ENCODE results near the gene EP400. TPM values are rescaled to one million over a fixed set of nuclear protein-coding genes. Genes with fewer than 3 reads are reported as not detected.

EP400 gene
- total RNA-seq, 1 donor = 14.5 TPM

DNA sequence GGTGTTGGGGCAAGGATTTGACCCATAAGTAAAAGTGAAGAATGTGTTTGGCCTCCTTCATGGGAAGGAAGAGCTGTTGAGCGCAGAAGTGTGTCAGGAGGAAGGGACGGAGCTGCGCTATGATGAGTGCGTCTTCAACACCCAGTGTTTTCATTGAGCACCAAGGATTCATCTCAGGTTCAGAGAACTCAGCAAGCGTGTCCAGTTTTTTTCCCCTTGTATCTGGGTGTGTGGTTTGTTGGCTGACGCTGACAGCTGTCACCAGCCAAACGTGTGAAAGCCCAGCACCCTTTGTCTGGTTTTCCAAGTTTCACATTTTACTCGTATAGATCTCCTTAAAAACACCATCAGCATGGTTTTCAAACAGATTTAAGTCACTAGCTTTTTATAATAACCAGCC, 12.3 kb downstream of the EP400 start:
- no peak for DNase-seq (ENCODE audit: insufficient read length, low spot score, missing footprints)
- no peak overlapping the region for H3K27ac ChIP-seq (ENCODE audit: low read depth, low read length)
- peaks cover 17% of the 10 kb centered on the region for H3K4me1 ChIP-seq (ENCODE audit: insufficient read depth, low read length)
- H3K4me2 ChIP-seq (ENCODE audit: insufficient read depth, low read length) = no peak overlapping the region
- no peak overlapping the region for H2AFZ ChIP-seq (ENCODE audit: low read length)
- peaks cover 85% of the 10 kb centered on the region for H3K79me2 ChIP-seq (ENCODE audit: insufficient read depth, low read length)
- H3K27me3 ChIP-seq (ENCODE audit: insufficient read depth, low read length) = no peaks in the 10 kb centered on the region
- peaks cover 50% of the 10 kb centered on the region for H4K20me1 ChIP-seq (ENCODE audit: insufficient read depth, low read length)
- no peak overlapping the region for H3K4me3 ChIP-seq (ENCODE audit: insufficient read depth, low read length)
- TF ChIP-seq, protein P1, sequence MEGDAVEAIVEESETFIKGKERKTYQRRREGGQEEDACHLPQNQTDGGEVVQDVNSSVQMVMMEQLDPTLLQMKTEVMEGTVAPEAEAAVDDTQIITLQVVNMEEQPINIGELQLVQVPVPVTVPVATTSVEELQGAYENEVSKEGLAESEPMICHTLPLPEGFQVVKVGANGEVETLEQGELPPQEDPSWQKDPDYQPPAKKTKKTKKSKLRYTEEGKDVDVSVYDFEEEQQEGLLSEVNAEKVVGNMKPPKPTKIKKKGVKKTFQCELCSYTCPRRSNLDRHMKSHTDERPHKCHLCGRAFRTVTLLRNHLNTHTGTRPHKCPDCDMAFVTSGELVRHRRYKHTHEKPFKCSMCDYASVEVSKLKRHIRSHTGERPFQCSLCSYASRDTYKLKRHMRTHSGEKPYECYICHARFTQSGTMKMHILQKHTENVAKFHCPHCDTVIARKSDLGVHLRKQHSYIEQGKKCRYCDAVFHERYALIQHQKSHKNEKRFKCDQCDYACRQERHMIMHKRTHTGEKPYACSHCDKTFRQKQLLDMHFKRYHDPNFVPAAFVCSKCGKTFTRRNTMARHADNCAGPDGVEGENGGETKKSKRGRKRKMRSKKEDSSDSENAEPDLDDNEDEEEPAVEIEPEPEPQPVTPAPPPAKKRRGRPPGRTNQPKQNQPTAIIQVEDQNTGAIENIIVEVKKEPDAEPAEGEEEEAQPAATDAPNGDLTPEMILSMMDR (IDR thresholded peaks at IDR 0.05; ENCODE audit: extremely low read depth, low read depth, low read length) = no peak
- H3K9me3 ChIP-seq (ENCODE audit: low read depth, low read length) = no peaks in the 10 kb centered on the region
- peaks cover 9% of the 10 kb centered on the region for H3K36me3 ChIP-seq (ENCODE audit: insufficient read depth, low read length)

DNA sequence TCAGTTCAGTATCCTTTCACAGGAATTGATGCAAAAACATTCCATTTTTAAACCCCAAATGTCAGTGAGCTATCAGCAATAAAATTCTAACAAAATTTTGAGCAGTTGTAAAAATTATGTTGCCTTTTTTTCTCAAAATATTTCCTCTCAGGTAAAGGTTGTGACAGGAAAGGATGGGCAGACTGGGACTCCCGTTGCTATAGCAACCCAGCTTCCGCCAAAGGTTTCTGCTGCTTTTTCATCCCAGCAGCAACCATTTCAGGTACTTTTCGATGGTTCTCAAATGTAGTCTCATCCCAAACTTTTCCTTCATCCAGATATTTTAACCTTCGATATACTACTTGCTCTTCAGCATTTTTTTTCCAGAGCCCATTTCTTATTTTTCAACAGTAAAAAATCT, 13.6 kb downstream of the EP400 start:
- Histone ChIP-seq H3K79me2 (ENCODE audit: insufficient read depth, low read length) (peaks cover 87% of the 10 kb centered on the region), H3K4me1 (ENCODE audit: insufficient read depth, low read length) (peaks cover 17% of the 10 kb centered on the region), H3K4me3 (ENCODE audit: insufficient read depth, low read length) (no peak overlapping the region), H3K4me2 (ENCODE audit: insufficient read depth, low read length) (no peak overlapping the region), H3K9me3 (ENCODE audit: low read depth, low read length) (no peaks in the 10 kb centered on the region), H3K36me3 (ENCODE audit: insufficient read depth, low read length) (peaks cover 9% of the 10 kb centered on the region), H2AFZ (ENCODE audit: low read length) (no peak overlapping the region), H4K20me1 (ENCODE audit: insufficient read depth, low read length) (peaks cover 43% of the 10 kb centered on the region), H3K27me3 (ENCODE audit: insufficient read depth, low read length) (no peaks in the 10 kb centered on the region), H3K27ac (ENCODE audit: low read depth, low read length) (no peak overlapping the region)
- TF ChIP-seq, protein P1 (IDR thresholded peaks at IDR 0.05; ENCODE audit: extremely low read depth, low read depth, low read length) = no peak
- no peak for DNase-seq (ENCODE audit: insufficient read length, low spot score, missing footprints)

DNA sequence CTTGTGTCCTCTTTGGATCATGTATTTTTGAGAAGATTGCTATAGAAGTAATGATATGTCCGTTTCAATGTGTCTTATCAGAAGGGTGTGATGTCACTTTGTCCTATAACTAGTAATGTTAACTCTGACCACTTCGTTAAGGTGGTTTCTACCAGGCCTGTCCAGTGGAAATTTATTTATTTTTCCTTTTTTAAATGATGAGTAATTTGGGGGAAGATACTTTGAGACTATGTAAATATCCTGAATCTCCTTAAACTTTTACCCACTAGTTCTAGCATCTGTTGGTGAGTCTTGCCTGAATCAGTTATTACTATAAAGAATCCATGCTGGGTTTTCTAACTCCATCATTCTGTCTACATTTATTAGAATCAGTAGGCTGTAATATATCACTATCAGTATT, 15.3 kb downstream of the EP400 start:
- H3K4me1 ChIP-seq (ENCODE audit: insufficient read depth, low read length) = peaks cover 12% of the 10 kb centered on the region
- peak overlapping the region; percentile 8 for H3K4me2 ChIP-seq (ENCODE audit: insufficient read depth, low read length)
- H3K4me3 ChIP-seq (ENCODE audit: insufficient read depth, low read length) = no peak overlapping the region
- peaks cover 87% of the 10 kb centered on the region for H3K79me2 ChIP-seq (ENCODE audit: insufficient read depth, low read length)
- DNase-seq (ENCODE audit: insufficient read length, low spot score, missing footprints) = no peak
- no peaks in the 10 kb centered on the region for H3K9me3 ChIP-seq (ENCODE audit: low read depth, low read length)
- no peaks in the 10 kb centered on the region for H3K27me3 ChIP-seq (ENCODE audit: insufficient read depth, low read length)
- peaks cover 9% of the 10 kb centered on the region for H3K36me3 ChIP-seq (ENCODE audit: insufficient read depth, low read length)
- H2AFZ ChIP-seq (ENCODE audit: low read length) = no peak overlapping the region
- H3K27ac ChIP-seq (ENCODE audit: low read depth, low read length) = peak overlapping the region; percentile 4
- TF ChIP-seq, protein P1 (IDR thresholded peaks at IDR 0.05; ENCODE audit: extremely low read depth, low read depth, low read length) = no peak
- peaks cover 26% of the 10 kb centered on the region for H4K20me1 ChIP-seq (ENCODE audit: insufficient read depth, low read length)

- Histone ChIP-seq H3K27ac (ENCODE audit: low read depth, low read length) (no peak overlapping the region), H4K20me1 (ENCODE audit: insufficient read depth, low read length) (peaks cover 15% of the 10 kb centered on the region), H3K4me3 (ENCODE audit: insufficient read depth, low read length) (no peak overlapping the region), H3K36me3 (ENCODE audit: insufficient read depth, low read length) (no peaks in the 10 kb centered on the region), H3K27me3 (ENCODE audit: insufficient read depth, low read length) (no peaks in the 10 kb centered on the region), H3K9me3 (ENCODE audit: low read depth, low read length) (no peaks in the 10 kb centered on the region), H3K4me1 (ENCODE audit: insufficient read depth, low read length) (no peaks in the 10 kb centered on the region), H2AFZ (ENCODE audit: low read length) (no peak overlapping the region), H3K79me2 (ENCODE audit: insufficient read depth, low read length) (peaks cover 96% of the 10 kb centered on the region), H3K4me2 (ENCODE audit: insufficient read depth, low read length) (no peak overlapping the region)
- TF ChIP-seq, protein P1 (IDR thresholded peaks at IDR 0.05; ENCODE audit: extremely low read depth, low read depth, low read length) = no peak
- DNase-seq (ENCODE audit: insufficient read length, low spot score, missing footprints) = no peak
Observed at GRCh38 chr12:131971226-131971625, 21.5 kb downstream of the EP400 start.
